ENCODE measurements around the gene ADCY9.

ADCY9 gene

GRCh38 chr16:4137438-4137837 is 21.2 kb upstream of the ADCY9 start:
- no peak for DNase-seq (ENCODE audit: low read depth in 2 of 2)
- TF ChIP-seq, protein P1, sequence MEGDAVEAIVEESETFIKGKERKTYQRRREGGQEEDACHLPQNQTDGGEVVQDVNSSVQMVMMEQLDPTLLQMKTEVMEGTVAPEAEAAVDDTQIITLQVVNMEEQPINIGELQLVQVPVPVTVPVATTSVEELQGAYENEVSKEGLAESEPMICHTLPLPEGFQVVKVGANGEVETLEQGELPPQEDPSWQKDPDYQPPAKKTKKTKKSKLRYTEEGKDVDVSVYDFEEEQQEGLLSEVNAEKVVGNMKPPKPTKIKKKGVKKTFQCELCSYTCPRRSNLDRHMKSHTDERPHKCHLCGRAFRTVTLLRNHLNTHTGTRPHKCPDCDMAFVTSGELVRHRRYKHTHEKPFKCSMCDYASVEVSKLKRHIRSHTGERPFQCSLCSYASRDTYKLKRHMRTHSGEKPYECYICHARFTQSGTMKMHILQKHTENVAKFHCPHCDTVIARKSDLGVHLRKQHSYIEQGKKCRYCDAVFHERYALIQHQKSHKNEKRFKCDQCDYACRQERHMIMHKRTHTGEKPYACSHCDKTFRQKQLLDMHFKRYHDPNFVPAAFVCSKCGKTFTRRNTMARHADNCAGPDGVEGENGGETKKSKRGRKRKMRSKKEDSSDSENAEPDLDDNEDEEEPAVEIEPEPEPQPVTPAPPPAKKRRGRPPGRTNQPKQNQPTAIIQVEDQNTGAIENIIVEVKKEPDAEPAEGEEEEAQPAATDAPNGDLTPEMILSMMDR (IDR thresholded peaks at IDR 0.05; ENCODE audit: low read depth, low read length): no peak
- no peak overlapping the region for H3K4me3 ChIP-seq (replicated peaks in 1 of 2; ENCODE audit: low read depth in 2 of 2, low read length in 2 of 2)

GRCh38 chr16:4136229-4136813 is 20.1 kb upstream of the ADCY9 start:
- DNase-seq (ENCODE audit: low read depth in 2 of 2): no peak
- TF ChIP-seq, protein P1 (IDR thresholded peaks at IDR 0.05; ENCODE audit: low read depth, low read length): no peak
- H3K4me3 ChIP-seq (replicated peaks in 1 of 2; ENCODE audit: low read depth in 2 of 2, low read length in 2 of 2): no peak overlapping the region

DNA sequence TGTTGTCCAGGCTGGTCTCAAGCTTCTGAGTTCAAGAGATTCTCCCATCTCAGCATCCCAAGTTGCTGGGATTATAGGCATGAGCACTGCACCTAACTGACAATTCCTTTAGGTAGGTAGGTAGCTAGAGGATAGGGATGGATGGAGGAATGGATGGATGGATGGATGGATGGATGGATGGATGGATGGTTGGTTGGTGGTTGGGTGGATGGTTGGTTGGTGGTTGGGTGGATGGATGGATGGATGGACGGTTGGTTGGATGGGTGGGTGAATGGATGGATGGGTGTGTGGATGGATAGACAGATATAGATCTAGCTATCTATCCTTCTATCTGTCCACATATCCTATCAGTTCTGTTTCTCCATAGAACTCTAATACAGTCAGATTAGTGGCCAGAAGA is 19.3 kb upstream of the ADCY9 start:
- TF ChIP-seq, protein P1 (IDR thresholded peaks at IDR 0.05; ENCODE audit: low read depth, low read length): no peak
- no peak for DNase-seq (ENCODE audit: low read depth in 2 of 2)
- no peak overlapping the region for H3K4me3 ChIP-seq (replicated peaks in 1 of 2; ENCODE audit: low read depth in 2 of 2, low read length in 2 of 2)

DNA sequence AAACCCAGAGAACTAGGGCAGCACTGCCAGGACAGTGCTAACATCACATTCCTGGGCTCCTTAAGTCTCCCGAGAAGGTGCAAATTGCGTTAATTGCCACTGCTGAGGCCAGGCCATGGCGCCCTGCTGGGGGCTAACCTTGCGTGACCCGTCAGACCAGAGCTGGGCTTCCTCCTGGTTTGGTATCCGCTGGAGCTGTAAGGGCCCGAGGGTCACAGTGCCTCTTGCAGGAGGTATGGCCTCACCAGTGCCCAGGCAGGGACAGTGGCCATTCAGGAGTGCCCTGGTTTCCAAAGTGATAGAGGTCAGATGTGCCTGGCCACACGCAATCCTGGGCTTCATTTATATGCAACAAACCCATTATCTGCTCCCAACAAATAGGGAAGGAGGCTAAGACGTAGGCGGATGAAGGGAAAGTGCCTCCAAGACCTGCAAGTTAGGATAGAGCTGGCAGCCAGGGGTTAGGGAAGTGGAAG is 17.7 kb upstream of the ADCY9 start:
- TF ChIP-seq, protein P1 (IDR thresholded peaks at IDR 0.05; ENCODE audit: low read depth, low read length): no peak
- H3K4me3 ChIP-seq (replicated peaks in 1 of 2; ENCODE audit: low read depth in 2 of 2, low read length in 2 of 2): no peak overlapping the region
- DNase-seq (ENCODE audit: low read depth in 2 of 2): no peak

GRCh38 chr16:4131621-4132020 is 15.4 kb upstream of the ADCY9 start:
- TF ChIP-seq, protein P1 (IDR thresholded peaks at IDR 0.05; ENCODE audit: low read depth, low read length): no peak
- no peak overlapping the region for H3K4me3 ChIP-seq (replicated peaks in 1 of 2; ENCODE audit: low read depth in 2 of 2, low read length in 2 of 2)
- no peak for DNase-seq (ENCODE audit: low read depth in 2 of 2)

DNA sequence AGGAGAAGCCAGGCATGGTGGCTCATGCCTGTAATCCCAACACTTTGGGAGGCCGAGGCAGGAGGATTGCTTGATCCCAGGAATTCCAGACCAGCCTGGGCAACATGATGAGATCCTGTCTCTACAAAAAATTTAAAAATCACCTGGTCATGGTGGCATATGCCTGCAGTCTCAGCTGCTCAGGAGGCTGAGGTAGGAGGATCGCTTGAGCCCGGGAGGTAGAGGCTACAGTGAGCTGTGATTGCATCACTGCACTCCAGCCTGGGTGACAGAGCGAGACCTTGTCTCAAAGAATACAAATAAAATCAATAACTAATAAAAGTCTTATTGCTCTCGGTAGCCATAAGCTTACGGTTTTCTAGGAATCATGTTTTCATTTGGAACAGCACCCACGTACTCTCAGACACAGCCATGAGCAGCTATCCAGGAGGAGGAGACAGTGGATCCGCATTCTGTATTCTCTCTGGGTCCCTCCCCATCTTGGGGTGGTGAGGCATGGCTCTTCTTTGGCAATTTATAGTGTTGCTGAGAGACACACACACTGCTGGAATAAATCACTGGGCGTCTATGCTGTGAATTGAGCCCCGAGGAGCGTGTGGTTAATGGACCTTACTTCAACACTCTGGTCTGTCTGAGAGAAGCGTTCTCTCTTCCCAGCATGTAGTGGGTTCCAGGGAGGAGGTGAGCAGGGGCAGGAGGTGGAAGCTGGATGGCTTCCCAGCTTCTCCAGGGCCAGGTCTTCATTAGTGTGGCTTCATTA is 8.5 kb upstream of the ADCY9 start:
- no peak for DNase-seq (ENCODE audit: low read depth in 2 of 2)
- TF ChIP-seq, protein P1 (IDR thresholded peaks at IDR 0.05; ENCODE audit: low read depth, low read length): no peak
- H3K4me3 ChIP-seq (replicated peaks in 1 of 2; ENCODE audit: low read depth in 2 of 2, low read length in 2 of 2): no peak overlapping the region
